ENCODE data around the gene TPM3. TPM values are rescaled to one million over a fixed set of nuclear protein-coding genes. Genes with fewer than 3 reads are reported as not detected.
"Not testable (repeated sequence)": the region's sequence is repeated elsewhere in the genome, so short reads cannot be mapped to it uniquely, and the experiment has no call there.

TPM3 gene
- total and polyA plus RNA-seq, 2 donors (not counting 1 experiment from before 2014, with no cell fraction given) = 186 to 300 TPM

GRCh38 chr1:154123205-154123604 is 68.7 kb downstream of the TPM3 start:
- H3K9me3 ChIP-seq (ENCODE audit: control extremely low read depth in 1 of 3, control insufficient read depth in 2 of 3, insufficient read depth in 1 of 3, low read length in 2 of 3); H3K9ac ChIP-seq (ENCODE audit: low read length); ATAC-seq (ENCODE audit: low read depth); H3K79me2 ChIP-seq (ENCODE audit: control insufficient read depth, insufficient read depth, low read length); H3K4me2 ChIP-seq (replicated peaks; ENCODE audit: low read depth, low read length, poor library complexity, severe bottlenecking); H3K9me3 Mint-ChIP-seq (ENCODE audit: insufficient read depth); H3K27me3 ChIP-seq (replicated peaks in 1 of 4; ENCODE audit: control extremely low read depth in 1 of 4, control insufficient read depth in 3 of 4, insufficient read depth in 4 of 4, low read length in 3 of 4); H3K4me1 Mint-ChIP-seq; POLR2A ChIA-PET; H4K20me1 ChIP-seq (ENCODE audit: control insufficient read depth, insufficient read depth, low read length, poor library complexity, severe bottlenecking); H2AFZ ChIP-seq (ENCODE audit: insufficient read depth, low read depth, low read length, poor library complexity, severe bottlenecking); H3K27me3 Mint-ChIP-seq; H3K4me1 ChIP-seq (ENCODE audit: control insufficient read depth in 2 of 2, insufficient read depth in 2 of 2, low read length in 2 of 2); DNase-seq; H3K36me3 ChIP-seq (replicated peaks in 1 of 2; ENCODE audit: control extremely low read depth in 1 of 2, control insufficient read depth in 1 of 2, extremely low read depth in 1 of 2, insufficient read depth in 2 of 2, low read length in 1 of 2); H3K27ac ChIP-seq (ENCODE audit: low read length in 2 of 2); intact Hi-C loops (cut with micrococcal nuclease); H3K27ac Mint-ChIP-seq; H3K4me3 Mint-ChIP-seq; H3K4me3 ChIP-seq (ENCODE audit: control extremely low read depth in 1 of 5, extremely low read depth in 1 of 5, insufficient read depth in 1 of 5, low read depth in 2 of 5, low read length in 4 of 5): not testable (repeated sequence)
- CTCF ChIA-PET = interaction anchor here (0.6 kb wide), 1 partner anchor 9 kb away, joined by 3 read pairs; no protein-coding TSS in a partner anchor
- 89% methylated on average over 5 of the region's 11 CpGs for WGBS (ENCODE audit: insufficient coverage)

GRCh38 chr1:154117642-154118041 is 74.3 kb downstream of the TPM3 start:
- DNase-seq (no peak), ATAC-seq (ENCODE audit: low read depth) (no peak)
- Mint-ChIP-seq H3K4me3 (no peak overlapping the region), H3K27ac (no peak overlapping the region), H3K27me3 (no peaks in the 10 kb centered on the region), H3K9me3 (ENCODE audit: insufficient read depth) (no peaks in the 10 kb centered on the region), H3K4me1 (peaks cover 5% of the 10 kb centered on the region)
- Histone ChIP-seq H3K36me3 (replicated peaks in 1 of 2; ENCODE audit: control extremely low read depth in 1 of 2, control insufficient read depth in 1 of 2, extremely low read depth in 1 of 2, insufficient read depth in 2 of 2, low read length in 1 of 2) (no peaks in the 10 kb centered on the region), H3K27me3 (replicated peaks in 1 of 4; ENCODE audit: control extremely low read depth in 1 of 4, control insufficient read depth in 3 of 4, insufficient read depth in 4 of 4, low read length in 3 of 4) (no peaks in the 10 kb centered on the region), H4K20me1 (ENCODE audit: control insufficient read depth, insufficient read depth, low read length, poor library complexity, severe bottlenecking) (no peaks in the 10 kb centered on the region), H2AFZ (ENCODE audit: insufficient read depth, low read depth, low read length, poor library complexity, severe bottlenecking) (no peak overlapping the region), H3K4me2 (replicated peaks; ENCODE audit: low read depth, low read length, poor library complexity, severe bottlenecking) (no peak overlapping the region), H3K79me2 (ENCODE audit: control insufficient read depth, insufficient read depth, low read length) (no peaks in the 10 kb centered on the region), H3K4me1 (ENCODE audit: control insufficient read depth in 2 of 2, insufficient read depth in 2 of 2, low read length in 2 of 2) (peaks cover 0 to 4% of the 10 kb centered on the region in 2 donors), H3K9me3 (ENCODE audit: control extremely low read depth in 1 of 3, control insufficient read depth in 2 of 3, insufficient read depth in 1 of 3, low read length in 2 of 3) (no peaks in the 10 kb centered on the region), H3K9ac (ENCODE audit: low read length) (no peak overlapping the region), H3K4me3 (ENCODE audit: control extremely low read depth in 1 of 5, extremely low read depth in 1 of 5, insufficient read depth in 1 of 5, low read depth in 2 of 5, low read length in 4 of 5) (no peak overlapping the region), H3K27ac (ENCODE audit: low read length in 2 of 2) (no peak overlapping the region)
- intact Hi-C loops (cut with micrococcal nuclease) = no loop called here
- CTCF ChIA-PET = no interaction called here
- no peak for TF ChIP-seq EZH2 (IDR thresholded peaks at IDR 0.05; ENCODE audit: borderline replicate concordance, insufficient read depth, low read depth, low read length, poor library complexity, severe bottlenecking)
- no peak for TF ChIP-seq CTCF (IDR thresholded peaks at IDR 0.05)
- 92% methylated on average over 3 of the region's 5 CpGs for WGBS (ENCODE audit: insufficient coverage)
- POLR2A ChIA-PET = no interaction called here
